GM20000 (cell line): Measurements from ENCODE around the gene MAP3K5.

Experiments used
- DNase-seq: peaks from one replicate; pipeline ENCODE4 v3.0.0; 2012; ENCODE audit warnings: low spot score
- CTCF ChIP-seq: IDR thresholded peaks from 2 replicates; pipeline ENCODE4 v1.5.1; 2012; ENCODE audit warnings: mild to moderate bottlenecking, control low read depth; ENCODE audit errors: extremely low read depth, missing control alignments

The MAP3K5 gene

GRCh38 chr6:136783495-136784270 lies 8.6 kb downstream of the MAP3K5 start:
- peak; percentile 45 for DNase-seq

GRCh38 chr6:136783021-136783420 lies 9.3 kb downstream of the MAP3K5 start:
- no peak for TF ChIP-seq CTCF
- DNase-seq: no peak

More at GRCh38 chr6:136783495-136784270, 8.6 kb downstream of the MAP3K5 start:
- TF ChIP-seq CTCF: no peak

GRCh38 chr6:136782021-136782770 lies 10.1 kb downstream of the MAP3K5 start:
- DNase-seq: no peak
- TF ChIP-seq CTCF: no peak

- TF ChIP-seq CTCF: no peak
- no peak for DNase-seq
These were observed 11.3 kb downstream of the MAP3K5 start for GRCh38 chr6:136780972-136781371.

- DNase-seq: no peak
- no peak for TF ChIP-seq CTCF
These were observed 12.6 kb downstream of the MAP3K5 start for GRCh38 chr6:136779682-136780081.

GRCh38 chr6:136777651-136778050 lies 14.6 kb downstream of the MAP3K5 start:
- DNase-seq: no peak
- no peak for TF ChIP-seq CTCF

GRCh38 chr6:136775548-136775947 lies 16.7 kb downstream of the MAP3K5 start:
- no peak for DNase-seq
- TF ChIP-seq CTCF: no peak
